Measurements from ENCODE around the gene RNF168. TPM values are rescaled to one million over a fixed set of nuclear protein-coding genes. Genes with fewer than 3 reads are reported as not detected.

RNF168 gene
- total and polyA plus RNA-seq, 8 donors, result 4.4 to 27.8 (median 6.5) TPM

DNA sequence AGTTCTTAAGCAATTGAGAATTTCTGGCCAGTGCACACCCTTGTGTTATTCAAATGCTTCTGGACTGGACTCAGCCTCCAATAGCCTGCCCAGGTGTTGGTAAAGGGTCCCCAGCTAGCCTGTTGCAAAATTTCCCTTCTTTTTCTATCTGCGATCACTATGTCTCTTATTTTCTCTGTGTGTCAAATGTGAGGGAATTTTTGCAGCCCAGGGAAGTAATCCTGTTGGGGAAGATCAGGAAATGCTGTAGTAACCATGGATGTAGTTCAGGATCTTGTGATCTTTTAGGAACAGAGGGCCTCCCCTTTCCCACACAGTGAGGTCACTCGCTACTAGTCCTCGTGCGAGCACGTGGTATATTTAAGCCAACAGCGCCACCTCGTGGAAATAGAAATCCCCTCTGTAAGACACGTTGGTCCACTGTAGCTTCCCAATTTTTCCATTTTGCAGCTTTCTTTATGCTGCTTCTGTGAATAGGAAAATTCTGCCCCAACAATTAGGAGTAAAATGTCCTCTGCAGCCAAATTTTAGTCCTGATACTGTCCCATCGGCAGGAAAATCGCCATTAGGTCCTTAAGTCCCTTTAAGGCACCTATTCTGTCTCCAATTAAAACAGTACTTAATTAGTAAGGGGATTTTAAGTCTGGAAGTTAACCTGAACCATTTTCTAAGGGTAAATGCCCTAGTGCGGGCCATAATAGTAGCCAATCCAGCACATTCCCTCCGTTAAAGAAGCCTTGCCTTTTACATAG is 15.6 kb upstream of the RNF168 start:
- intact Hi-C loops (cut with DNase I; ENCODE audit: low total_unique reads), result loop anchor here (10.0 kb wide), 1 partner anchor 264 kb away; no protein-coding TSS in a partner anchor
- Histone ChIP-seq H3K4me3 (no peak overlapping the region), H3K27ac (no peak overlapping the region), H3K36me3 (no peaks in the 10 kb centered on the region), H3K4me1 (no peaks in the 10 kb centered on the region), H3K27me3 (no peaks in the 10 kb centered on the region), H3K9me3 (peaks cover 14 to 62% (median 45%) of the 10 kb centered on the region in 4 donors)
- peak; percentile 40 to 67 for DNase-seq
- TF ChIP-seq, protein P1, sequence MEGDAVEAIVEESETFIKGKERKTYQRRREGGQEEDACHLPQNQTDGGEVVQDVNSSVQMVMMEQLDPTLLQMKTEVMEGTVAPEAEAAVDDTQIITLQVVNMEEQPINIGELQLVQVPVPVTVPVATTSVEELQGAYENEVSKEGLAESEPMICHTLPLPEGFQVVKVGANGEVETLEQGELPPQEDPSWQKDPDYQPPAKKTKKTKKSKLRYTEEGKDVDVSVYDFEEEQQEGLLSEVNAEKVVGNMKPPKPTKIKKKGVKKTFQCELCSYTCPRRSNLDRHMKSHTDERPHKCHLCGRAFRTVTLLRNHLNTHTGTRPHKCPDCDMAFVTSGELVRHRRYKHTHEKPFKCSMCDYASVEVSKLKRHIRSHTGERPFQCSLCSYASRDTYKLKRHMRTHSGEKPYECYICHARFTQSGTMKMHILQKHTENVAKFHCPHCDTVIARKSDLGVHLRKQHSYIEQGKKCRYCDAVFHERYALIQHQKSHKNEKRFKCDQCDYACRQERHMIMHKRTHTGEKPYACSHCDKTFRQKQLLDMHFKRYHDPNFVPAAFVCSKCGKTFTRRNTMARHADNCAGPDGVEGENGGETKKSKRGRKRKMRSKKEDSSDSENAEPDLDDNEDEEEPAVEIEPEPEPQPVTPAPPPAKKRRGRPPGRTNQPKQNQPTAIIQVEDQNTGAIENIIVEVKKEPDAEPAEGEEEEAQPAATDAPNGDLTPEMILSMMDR (IDR thresholded peaks at IDR 0.05), result peak in 3 of 7 experiments; percentile 21 to 47 (median 40)
- TF ChIP-seq EP300 (IDR thresholded peaks at IDR 0.05), result no peak
- 38 to 57% (median 46%) methylated on average over 12 of the region's 12 CpGs for WGBS, 5 donors

DNA sequence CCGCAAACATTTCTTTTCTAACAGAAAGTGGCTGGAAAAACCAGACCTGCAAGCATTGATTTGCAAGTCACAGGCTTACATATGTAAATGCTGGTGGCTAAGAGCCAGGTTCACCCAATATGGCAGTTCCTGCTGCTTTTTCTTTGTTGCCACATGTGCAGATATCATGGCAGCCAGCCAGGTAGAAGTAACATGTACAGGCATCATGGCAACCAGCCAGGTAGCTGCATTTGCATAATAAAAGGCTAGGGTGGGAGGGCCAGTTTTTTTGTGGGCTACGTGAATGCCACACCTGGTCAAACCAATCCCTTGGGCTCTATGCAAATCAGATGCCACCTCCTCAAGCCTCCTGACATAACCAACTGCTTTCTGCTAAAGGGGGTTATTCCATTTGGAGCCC is 14.4 kb upstream of the RNF168 start:
- no peak for TF ChIP-seq POLR2AphosphoS5 (IDR thresholded peaks at IDR 0.05)
- H3K27me3 ChIP-seq, result no peaks in the 10 kb centered on the region
- H3K4me1 ChIP-seq, result no peaks in the 10 kb centered on the region
- no peak overlapping the region for H3K4me3 ChIP-seq
- no peaks in the 10 kb centered on the region for H3K36me3 ChIP-seq
- intact Hi-C loops (cut with DNase I; ENCODE audit: low total_unique reads), result loop anchor here (10.0 kb wide), 1 partner anchor 263 kb away; no protein-coding TSS in a partner anchor
- peak in 1 of 2 donors; percentile 38 for DNase-seq
- WGBS, 5 donors, result 55 to 69% (median 64%) methylated on average over 2 of the region's 2 CpGs
- H3K9me3 ChIP-seq, result peaks cover 14 to 62% (median 45%) of the 10 kb centered on the region in 4 donors
- H3K27ac ChIP-seq, result no peak overlapping the region

DNA sequence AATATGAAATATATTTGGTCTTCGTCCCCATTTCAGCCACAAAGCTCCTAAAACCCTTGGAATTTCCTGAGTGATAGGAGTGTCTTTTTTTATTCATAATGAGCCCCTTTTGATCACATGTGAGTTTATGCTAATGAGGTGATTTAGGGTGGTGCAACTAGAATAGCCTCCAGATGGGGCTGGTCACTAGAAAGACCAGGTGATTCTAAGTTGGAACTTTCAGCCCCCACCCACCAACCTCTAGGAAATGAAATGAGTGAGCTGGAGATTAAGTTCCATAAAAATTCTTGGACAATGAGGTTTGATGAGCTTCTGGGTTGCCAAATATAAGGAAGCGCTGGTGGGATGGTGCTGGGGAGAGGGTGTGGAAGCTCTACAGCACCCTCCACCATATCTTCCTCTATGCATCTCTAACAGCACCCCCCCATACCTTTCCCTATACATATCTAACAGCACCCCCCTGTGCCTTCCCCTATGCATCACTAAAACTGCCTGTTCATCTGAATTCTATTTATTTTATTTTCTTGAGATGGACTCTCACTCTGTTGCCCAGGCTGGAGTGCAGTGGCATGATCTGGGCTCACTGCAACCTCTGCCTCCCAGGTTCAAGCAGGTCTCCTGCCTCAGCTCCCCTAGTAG is 13.7 kb upstream of the RNF168 start:
- TF ChIP-seq POLR2AphosphoS5 (IDR thresholded peaks at IDR 0.05), result no peak
- no peak for TF ChIP-seq POLR2A (IDR thresholded peaks at IDR 0.05)
- TF ChIP-seq, protein P1 (IDR thresholded peaks at IDR 0.05), result no peak
- TF ChIP-seq EP300 (IDR thresholded peaks at IDR 0.05), result no peak
- Histone ChIP-seq H3K4me3 (no peak overlapping the region), H3K4me1 (no peaks in the 10 kb centered on the region), H3K27me3 (no peaks in the 10 kb centered on the region), H3K9me3 (peaks cover 14 to 56% (median 44%) of the 10 kb centered on the region in 4 donors), H3K36me3 (no peaks in the 10 kb centered on the region), H3K27ac (no peak overlapping the region)
- DNase-seq, result no peak
- intact Hi-C loops (cut with DNase I; ENCODE audit: low total_unique reads), result loop anchor here (10.0 kb wide), 1 partner anchor 262 kb away; no protein-coding TSS in a partner anchor
- WGBS, 5 donors, result 78 to 93% (median 91%) methylated on average over 2 of the region's 2 CpGs

DNA sequence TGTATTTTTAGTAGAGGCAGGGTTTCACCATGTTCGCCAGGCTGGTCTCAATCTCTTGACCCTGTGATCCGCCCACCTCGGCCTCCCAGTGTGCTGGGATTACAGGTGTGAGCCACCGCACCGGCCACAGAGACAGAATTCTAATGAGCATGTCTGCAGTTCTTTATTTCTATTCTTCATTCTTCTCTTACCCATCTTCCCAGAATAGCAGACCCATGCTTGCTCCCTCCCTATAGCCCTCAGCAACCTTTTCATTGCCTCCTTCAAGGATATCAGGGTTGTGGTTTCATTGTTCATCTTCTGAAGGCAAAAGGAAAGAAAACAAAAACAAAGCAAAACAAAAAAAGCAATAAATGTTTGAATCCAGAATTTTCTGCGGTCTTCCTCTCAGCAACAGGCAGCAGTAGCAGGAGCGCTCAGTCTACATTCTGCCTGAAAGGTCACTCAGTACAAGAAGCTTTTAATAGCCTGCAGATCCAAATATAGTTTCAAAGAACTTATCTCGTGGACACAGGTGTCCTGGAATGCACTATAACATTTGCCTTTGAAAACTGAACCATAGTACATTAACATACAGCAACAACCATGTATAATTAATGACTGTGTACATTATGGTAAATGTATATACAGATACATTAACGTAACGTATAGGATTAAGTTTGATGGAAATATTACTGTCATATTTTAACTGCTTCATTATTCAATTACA is 11.5 kb upstream of the RNF168 start, which contains the start of gene SMCO1:
TSS of gene SMCO1 (minus strand) at position 434 of the 709 bp plus-strand sequence. CDS start at position 297, 137 bp downstream.
- H3K36me3 ChIP-seq, result no peaks in the 10 kb centered on the region
- no peak within 1 kb of the TSS for H3K27ac ChIP-seq
- H3K9me3 ChIP-seq, result peaks cover 10 to 35% (median 29%) of the 10 kb centered on the region in 4 donors
- TF ChIP-seq, protein P1 (IDR thresholded peaks at IDR 0.05), result no peak
- no peak for TF ChIP-seq POLR2A (IDR thresholded peaks at IDR 0.05)
- TF ChIP-seq EP300 (IDR thresholded peaks at IDR 0.05), result no peak
- no peak for TF ChIP-seq POLR2AphosphoS5 (IDR thresholded peaks at IDR 0.05)
- H3K4me1 ChIP-seq, result no peaks in the 10 kb centered on the region
- H3K27me3 ChIP-seq, result no peaks in the 10 kb centered on the region
- WGBS, 5 donors, result 75 to 85% (median 78%) methylated on average over 10 of the region's 10 CpGs
- no peak for DNase-seq
- intact Hi-C loops (cut with DNase I; ENCODE audit: low total_unique reads), result loop anchor here (10.0 kb wide), 1 partner anchor 260 kb away; no protein-coding TSS in a partner anchor
- H3K4me3 ChIP-seq, result no peak within 1 kb of the TSS

Measured in stomach (tissue), 9 donors.